HG02623 (cell line): Measurements from ENCODE around the gene PIAS3.
A peak's percentile ranks its signal among the peaks of the same experiment; 100 is the strongest.
"Not testable (repeated sequence)": the region's sequence is repeated elsewhere in the genome, so short reads cannot be mapped to it uniquely, and the experiment has no call there.

Experiments
- ATAC-seq: cut with Tn5 transposase; IDR thresholded peaks from one replicate; pipeline ENCODE4 v1.9.1; 2021; ENCODE audit warnings: moderate library complexity; ENCODE audit not compliant: unreplicated experiment

The PIAS3 gene

GRCh38 chr1:145826030-145826429 lies 32.9 kb downstream of the PIAS3 start:
- ATAC-seq = no peak

GRCh38 chr1:145824499-145824842 lies 34.4 kb downstream of the PIAS3 start:
- ATAC-seq = no peak

GRCh38 chr1:145823565-145824498 lies 35.0 kb downstream of the PIAS3 start, which contains the start of the genes POLR3C and RNF115:
Gene POLR3C, plus strand, starts transcription at chr1:145824200. Its CDS starts 1,577 bp downstream, at chr1:145825777.
Gene RNF115, minus strand, starts transcription at chr1:145824095. Its CDS starts 222 bp downstream, at chr1:145823873.
- peak; percentile 85 for ATAC-seq

GRCh38 chr1:145822779-145823331 lies 36.0 kb downstream of the PIAS3 start:
- not testable (repeated sequence) for ATAC-seq

- not testable (repeated sequence) for ATAC-seq
Observed at GRCh38 chr1:145818095-145818494, 40.8 kb downstream of the PIAS3 start.

GRCh38 chr1:145812977-145813810 lies 45.7 kb downstream of the PIAS3 start:
- ATAC-seq = not testable (repeated sequence)

- no peak for ATAC-seq
Observed at GRCh38 chr1:145806844-145807243, 52.0 kb downstream of the PIAS3 start.

GRCh38 chr1:145806408-145806807 lies 52.5 kb downstream of the PIAS3 start:
- ATAC-seq = no peak

- no peak for ATAC-seq
Observed at GRCh38 chr1:145805057-145805456, 53.8 kb downstream of the PIAS3 start.

GRCh38 chr1:145804235-145805045 lies 54.4 kb downstream of the PIAS3 start:
- ATAC-seq = no peak

- ATAC-seq = no peak
Observed at GRCh38 chr1:145799806-145800205, 59.1 kb downstream of the PIAS3 start.
